Anterior cingulate cortex (tissue), 58 donors: Measurements from ENCODE around the gene PHKG2.

ENCODE experiments used
- DNase-seq, 58 donors: peaks; one replicate each; lab custom pipeline; 2025; lab: John Stamatoyannopoulos, UW

Gene PHKG2

GRCh38 chr16:30753596-30753995 is 5.4 kb downstream of the PHKG2 start:
- no peak for DNase-seq

GRCh38 chr16:30755955-30756780 is 7.9 kb downstream of the PHKG2 start:
- DNase-seq, result no peak

- DNase-seq, result no peak
These were observed 8.5 kb downstream of the PHKG2 start for GRCh38 chr16:30756781-30757100.

GRCh38 chr16:30757316-30757715 is 9.1 kb downstream of the PHKG2 start:
- no peak for DNase-seq

GRCh38 chr16:30758988-30759491 is 10.8 kb downstream of the PHKG2 start:
- DNase-seq, result peak in 3 of 58 donors; percentile 13 to 26 (median 21)

GRCh38 chr16:30760001-30760559 is 11.9 kb downstream of the PHKG2 start:
- no peak for DNase-seq

- no peak for DNase-seq
These were observed 12.6 kb downstream of the PHKG2 start for GRCh38 chr16:30760577-30761426.

GRCh38 chr16:30761427-30761927 is 13.3 kb downstream of the PHKG2 start:
- peak in 8 of 58 donors; percentile 25 to 50 (median 32) for DNase-seq

- DNase-seq, result peak; percentile 71 to 98 (median 96)
These were observed 14.0 kb downstream of the PHKG2 start, which contains the start of the genes CFAP119 and RNF40 for GRCh38 chr16:30761928-30762902. Gene CFAP119 (minus strand): TSS chr16:30762062. CDS start chr16:30761748, 314 bp downstream. Gene RNF40 (plus strand): TSS chr16:30762322. CDS start chr16:30762546, 224 bp downstream.

GRCh38 chr16:30762991-30763725 is 14.9 kb downstream of the PHKG2 start:
- no peak for DNase-seq

- DNase-seq, result no peak
These were observed 15.9 kb downstream of the PHKG2 start for GRCh38 chr16:30764086-30764485.

GRCh38 chr16:30764816-30765465 is 16.7 kb downstream of the PHKG2 start:
- DNase-seq, result no peak

- no peak for DNase-seq
These were observed 18.1 kb downstream of the PHKG2 start for GRCh38 chr16:30766206-30766932.

GRCh38 chr16:30766933-30767284 is 18.7 kb downstream of the PHKG2 start:
- DNase-seq, result no peak

GRCh38 chr16:30767767-30768465 is 19.7 kb downstream of the PHKG2 start:
- DNase-seq, result no peak

GRCh38 chr16:30768583-30769181 is 20.5 kb downstream of the PHKG2 start:
- no peak for DNase-seq
